Calu3 (cell line): ENCODE results near the gene CRIP1. TPM values are rescaled to one million over a fixed set of nuclear protein-coding genes. Genes with fewer than 3 reads are reported as not detected.
A peak's percentile ranks its signal among the peaks of the same experiment; 100 is the strongest.

ENCODE experiments used
- BruUV-seq: library from RNA; stranded (reverse); fragments of 400-500 nt; replicated peaks from 2 replicates; lab custom pipeline; 2021; lab: Mats Ljungman, UMichigan
- CTCF ChIA-PET: fragments of 300-600 bp; sonication (Branson Sonifier 250); formaldehyde crosslinking; loops from one replicate; lab custom pipeline; 2022; ENCODE audit warnings: antibody characterized with exemption; lab: Charles Lee
- DNase-seq: peaks from one replicate; pipeline ENCODE4 v3.0.0; 2022
- H3K27ac Mint-ChIP-seq: one replicate; pipeline ENCODE4 v1.8.0; 2022; ENCODE audit warnings: mixed read lengths; ENCODE audit not compliant: unreplicated experiment
- H3K27me3 Mint-ChIP-seq: one replicate; pipeline ENCODE4 v1.8.0; 2022; ENCODE audit warnings: mixed read lengths; ENCODE audit not compliant: unreplicated experiment
- H3K36me3 Mint-ChIP-seq: one replicate; pipeline ENCODE4 v1.8.0; 2022; ENCODE audit warnings: mild to moderate bottlenecking, moderate library complexity, mixed read lengths; ENCODE audit not compliant: insufficient read depth, unreplicated experiment
- H3K4me1 Mint-ChIP-seq: one replicate; pipeline ENCODE4 v1.8.0; 2022; ENCODE audit warnings: mild to moderate bottlenecking, low read depth, mixed read lengths; ENCODE audit not compliant: unreplicated experiment
- H3K4me3 Mint-ChIP-seq: one replicate; pipeline ENCODE4 v1.8.0; 2022; ENCODE audit warnings: mild to moderate bottlenecking, low read depth, moderate library complexity, mixed read lengths; ENCODE audit not compliant: unreplicated experiment
- H3K9me3 Mint-ChIP-seq: one replicate; pipeline ENCODE4 v1.8.0; 2022; ENCODE audit warnings: low read depth, mixed read lengths; ENCODE audit not compliant: unreplicated experiment
- intact Hi-C: fragments of 100-400 bp; cut with micrococcal nuclease; formaldehyde crosslinking; loops from one replicate; pipeline ENCODE4 v1.10.0; 2022; ENCODE audit not compliant: unreplicated experiment
- total RNA-seq: library from RNA; stranded (reverse); gene quantifications from 2 replicates; pipeline ENCODE4 v1.2.3, GENCODE V29; 2022
- TF ChIP-seq, protein P1 (sequence below): fragments of 200-600 bp; IDR thresholded peaks from one replicate; pipeline ENCODE4 v1.8.0; 2022; ENCODE audit warnings: antibody characterized with exemption; ENCODE audit not compliant: unreplicated experiment

The CRIP1 gene
- total RNA-seq, 1 experiment from 2014 or later: 7.1 TPM

DNA sequence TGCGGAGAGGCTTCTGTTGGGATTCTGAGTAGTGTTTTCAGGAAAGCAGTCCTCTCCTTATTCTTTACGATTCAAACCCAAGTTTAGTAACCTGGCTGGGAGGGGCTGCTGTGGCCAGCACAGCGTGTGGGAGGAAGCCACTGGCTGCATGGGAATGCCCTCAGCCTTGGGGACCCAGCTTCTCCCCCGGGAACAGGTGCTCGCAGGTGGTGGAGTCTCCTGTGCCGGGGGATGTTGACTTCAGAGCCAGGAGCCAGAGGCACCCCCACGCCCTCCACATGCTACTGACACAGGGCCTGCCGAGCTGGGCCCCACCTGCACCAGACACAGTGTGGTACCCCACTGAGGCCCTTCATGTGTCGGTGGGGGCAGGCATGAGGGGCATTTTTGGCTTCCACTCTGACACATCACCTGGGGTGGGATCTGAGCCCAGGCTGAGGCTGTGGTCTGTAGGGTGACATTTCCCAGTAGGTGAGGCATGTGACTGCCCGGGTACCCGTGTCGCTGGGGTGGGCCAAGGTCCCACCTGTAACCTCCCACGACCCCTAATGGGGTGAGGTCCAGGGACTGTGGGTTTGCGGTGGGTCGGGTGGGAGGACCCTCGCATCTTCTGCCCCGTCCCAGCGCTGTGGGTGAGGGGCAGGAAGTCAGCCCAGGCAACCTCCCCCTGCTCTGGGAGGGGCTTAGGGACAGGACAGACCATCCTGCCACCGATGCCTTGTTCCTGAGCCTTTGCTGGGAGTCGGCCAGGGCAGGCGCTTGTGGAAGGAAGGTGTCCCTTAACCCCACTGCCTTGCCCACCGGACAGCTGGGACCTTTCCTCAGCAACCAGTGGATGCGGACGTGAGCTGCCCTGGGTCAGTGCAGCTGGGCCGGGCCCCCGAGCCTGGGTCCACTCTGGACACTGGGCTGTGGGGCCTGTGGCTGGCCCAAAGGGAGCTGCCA lies 40.5 kb upstream of the CRIP1 start:
- Mint-ChIP-seq H3K27ac (no peak overlapping the region), H3K9me3 (no peaks in the 10 kb centered on the region), H3K4me3 (no peak overlapping the region), H3K27me3 (no peaks in the 10 kb centered on the region), H3K4me1 (no peaks in the 10 kb centered on the region), H3K36me3 (peaks cover 31% of the 10 kb centered on the region)
- TF ChIP-seq, protein P1, sequence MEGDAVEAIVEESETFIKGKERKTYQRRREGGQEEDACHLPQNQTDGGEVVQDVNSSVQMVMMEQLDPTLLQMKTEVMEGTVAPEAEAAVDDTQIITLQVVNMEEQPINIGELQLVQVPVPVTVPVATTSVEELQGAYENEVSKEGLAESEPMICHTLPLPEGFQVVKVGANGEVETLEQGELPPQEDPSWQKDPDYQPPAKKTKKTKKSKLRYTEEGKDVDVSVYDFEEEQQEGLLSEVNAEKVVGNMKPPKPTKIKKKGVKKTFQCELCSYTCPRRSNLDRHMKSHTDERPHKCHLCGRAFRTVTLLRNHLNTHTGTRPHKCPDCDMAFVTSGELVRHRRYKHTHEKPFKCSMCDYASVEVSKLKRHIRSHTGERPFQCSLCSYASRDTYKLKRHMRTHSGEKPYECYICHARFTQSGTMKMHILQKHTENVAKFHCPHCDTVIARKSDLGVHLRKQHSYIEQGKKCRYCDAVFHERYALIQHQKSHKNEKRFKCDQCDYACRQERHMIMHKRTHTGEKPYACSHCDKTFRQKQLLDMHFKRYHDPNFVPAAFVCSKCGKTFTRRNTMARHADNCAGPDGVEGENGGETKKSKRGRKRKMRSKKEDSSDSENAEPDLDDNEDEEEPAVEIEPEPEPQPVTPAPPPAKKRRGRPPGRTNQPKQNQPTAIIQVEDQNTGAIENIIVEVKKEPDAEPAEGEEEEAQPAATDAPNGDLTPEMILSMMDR: no peak
- no TSS peak for BruUV-seq
- CTCF ChIA-PET: no interaction called here
- intact Hi-C loops: no loop called here
- no peak for DNase-seq

DNA sequence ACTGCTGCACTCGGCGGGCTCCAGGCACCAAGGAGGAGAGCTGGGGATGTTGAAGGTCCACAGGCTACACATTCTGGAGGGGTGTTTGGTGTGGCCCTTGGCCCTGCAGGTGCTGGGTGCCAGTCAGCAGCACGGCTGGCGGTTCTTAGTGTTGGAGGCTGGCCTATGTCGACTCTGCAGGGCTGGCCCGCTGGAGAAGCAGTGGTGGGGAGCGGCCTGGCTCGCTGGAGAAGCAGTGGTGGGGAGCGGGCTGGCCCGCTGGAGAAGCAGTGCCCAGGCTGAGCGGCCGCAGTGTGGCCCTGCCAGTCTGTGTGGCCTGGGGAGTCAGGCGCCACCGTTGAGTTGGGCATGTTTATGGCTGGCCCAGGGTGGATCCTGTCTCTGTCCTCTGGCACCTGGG lies 39.7 kb upstream of the CRIP1 start:
- Mint-ChIP-seq H3K27ac (no peak overlapping the region), H3K4me3 (no peak overlapping the region), H3K4me1 (no peaks in the 10 kb centered on the region), H3K9me3 (no peaks in the 10 kb centered on the region), H3K27me3 (no peaks in the 10 kb centered on the region), H3K36me3 (peaks cover 25% of the 10 kb centered on the region)
- intact Hi-C loops: no loop called here
- CTCF ChIA-PET: no interaction called here
- TF ChIP-seq, protein P1: no peak
- DNase-seq: no peak
- BruUV-seq: no TSS peak

DNA sequence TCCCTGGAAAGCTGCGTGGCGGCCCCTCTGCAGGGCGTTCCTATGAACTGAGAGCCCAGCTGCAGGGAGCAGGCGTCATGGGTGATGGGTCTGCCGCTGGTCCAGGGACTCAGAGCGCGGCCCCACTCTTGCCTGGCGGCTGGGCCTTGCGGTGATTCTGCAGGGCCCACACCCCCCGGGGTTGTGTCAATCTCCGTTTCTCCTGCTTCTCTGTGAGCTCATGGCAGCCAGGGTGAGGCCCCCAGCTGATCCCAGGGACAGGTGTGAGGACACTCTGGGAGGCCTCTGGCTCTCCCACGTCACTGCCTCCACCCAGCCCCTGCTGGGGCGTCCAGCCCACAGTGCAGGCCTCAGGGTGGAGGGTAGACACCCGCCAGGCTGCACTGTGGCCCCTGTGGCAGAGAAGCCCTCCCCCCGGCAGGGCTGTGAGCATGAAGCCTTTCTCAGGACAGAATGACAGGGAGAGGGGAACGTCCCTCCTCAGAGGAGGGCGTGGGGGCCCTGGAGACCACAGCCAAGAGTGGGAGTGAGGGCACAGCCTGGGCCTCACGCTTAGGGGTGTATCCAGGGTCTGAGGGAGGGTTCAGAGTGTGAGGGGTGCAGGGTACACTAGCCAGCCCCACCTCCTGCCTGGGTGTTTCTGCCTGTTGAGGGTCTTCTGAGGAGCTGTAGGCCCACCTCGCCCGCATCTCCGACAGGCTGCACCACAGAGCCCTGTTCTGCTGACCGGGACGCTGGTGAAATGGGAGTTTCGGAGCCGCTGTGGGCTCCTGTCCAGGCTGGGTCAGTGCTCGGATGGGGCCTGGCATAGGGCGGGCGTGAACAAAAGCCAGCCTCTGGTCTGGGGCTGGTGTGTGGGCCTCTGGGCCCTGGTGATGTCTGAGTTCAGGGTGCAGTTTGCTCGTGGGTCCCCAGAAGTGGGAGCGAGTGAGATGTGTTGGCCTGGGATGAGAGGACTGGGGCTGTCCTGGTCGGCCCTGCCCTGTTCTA lies 38.7 kb upstream of the CRIP1 start:
- TF ChIP-seq, protein P1: no peak
- no peaks in the 10 kb centered on the region for H3K27me3 Mint-ChIP-seq
- H3K27ac Mint-ChIP-seq: no peak overlapping the region
- DNase-seq: no peak
- no TSS peak for BruUV-seq
- CTCF ChIA-PET: interaction anchor here (0.8 kb wide), 1 partner anchor 24 kb away, joined by 3 read pairs; no protein-coding TSS in a partner anchor
- H3K4me1 Mint-ChIP-seq: no peaks in the 10 kb centered on the region
- intact Hi-C loops: no loop called here
- H3K4me3 Mint-ChIP-seq: no peak overlapping the region
- no peaks in the 10 kb centered on the region for H3K9me3 Mint-ChIP-seq
- peaks cover 20% of the 10 kb centered on the region for H3K36me3 Mint-ChIP-seq

DNA sequence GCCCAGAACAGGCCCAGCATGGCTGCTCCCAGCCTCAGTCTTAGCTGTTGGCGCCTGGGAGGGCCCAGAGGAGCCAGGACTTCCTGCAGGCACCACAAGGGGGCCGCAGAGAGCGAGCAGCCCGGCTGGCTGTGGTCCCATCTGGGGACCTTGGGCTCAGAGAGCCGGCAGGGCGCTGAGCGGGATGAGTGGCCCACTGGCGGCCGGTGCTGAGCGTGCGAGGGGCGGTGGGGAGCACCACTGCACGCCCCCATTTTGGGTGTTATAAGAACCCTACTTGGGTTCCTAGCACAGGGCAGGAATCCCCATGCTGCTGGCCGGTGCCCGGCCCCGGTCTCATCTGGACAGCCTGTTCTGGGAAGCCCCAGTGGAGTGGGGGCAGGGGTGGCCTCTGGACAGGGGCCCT lies 38.0 kb upstream of the CRIP1 start:
- Mint-ChIP-seq H3K4me3 (no peak overlapping the region), H3K36me3 (peaks cover 20% of the 10 kb centered on the region), H3K27ac (no peak overlapping the region), H3K4me1 (no peaks in the 10 kb centered on the region), H3K9me3 (no peaks in the 10 kb centered on the region), H3K27me3 (no peaks in the 10 kb centered on the region)
- DNase-seq: peak; percentile 76
- CTCF ChIA-PET: interaction anchor here (0.8 kb wide), 1 partner anchor 23 kb away, joined by 3 read pairs; no protein-coding TSS in a partner anchor
- intact Hi-C loops: no loop called here
- TF ChIP-seq, protein P1: peak; percentile 70
- BruUV-seq: no TSS peak
